Ascending aorta (tissue), 2 donors: ENCODE results near the gene CERS4. TPM values are rescaled to one million over a fixed set of nuclear protein-coding genes. Genes with fewer than 3 reads are reported as not detected.
"Not testable (repeated sequence)": the region's sequence is repeated elsewhere in the genome, so short reads cannot be mapped to it uniquely, and the experiment has no call there.

Experiments
- DNase-seq, 2 donors: peaks; one replicate each; pipeline ENCODE4 v3.0.0-alpha.2; 2019; ENCODE audit warnings: low spot score in 2 of 2
- H3K27ac ChIP-seq, 2 donors: fragments of 200-600 bp; sonication (generic); one replicate each; pipeline ENCODE4 v1.5.1; 2016 to 2017; ENCODE audit warnings: mild to moderate bottlenecking in 1 of 2
- H3K27me3 ChIP-seq: fragments of 200-600 bp; sonication (generic); one replicate; pipeline ENCODE4 v1.5.1; 2017
- H3K36me3 ChIP-seq, 2 donors: fragments of 200-600 bp; sonication (generic); one replicate each; pipeline ENCODE4 v1.5.1; 2016
- H3K4me1 ChIP-seq, 2 donors: fragments of 200-600 bp; sonication (generic); one replicate each; pipeline ENCODE4 v1.5.1; 2016 to 2017; ENCODE audit warnings: mild to moderate bottlenecking in 1 of 2
- H3K4me3 ChIP-seq, 2 donors: fragments of 200-600 bp; sonication (generic); one replicate each; pipeline ENCODE4 v1.5.1; 2016 to 2017; ENCODE audit warnings: mild to moderate bottlenecking in 1 of 2
- H3K9me3 ChIP-seq, 2 donors: fragments of 200-600 bp; sonication (generic); one replicate each; pipeline ENCODE4 v1.5.1; 2016
- CTCF ChIP-seq, 3 experiments: fragments of 200-600 bp in 2 of 3; fragments of 450-650 bp in 1 of 3; sonication (generic) in 2 of 3; IDR thresholded peaks; one replicate each; pipeline ENCODE4 v1.5.1; 2016 to 2019; ENCODE audit warnings: antibody characterized with exemption in 3 of 3, mild to moderate bottlenecking in 1 of 3, moderate library complexity in 1 of 3
- intact Hi-C: fragments of 100-400 bp; cut with DNase I; formaldehyde crosslinking; loops from one replicate; pipeline ENCODE4 v1.15.1; 2023
- total RNA-seq: library from RNA; depleted of rRNA; stranded (reverse); fragments of >200 nt; gene quantifications from one replicate; pipeline ENCODE4 v1.1.0, GENCODE V29; 2016

Gene CERS4
- total RNA-seq, 1 donor from 2014 or later, result 20.2 TPM

- Histone ChIP-seq H3K27ac (no peak overlapping the region), H3K27me3 (no peaks in the 10 kb centered on the region), H3K36me3 (no peaks in the 10 kb centered on the region), H3K9me3 (no peaks in the 10 kb centered on the region), H3K4me1 (no peaks in the 10 kb centered on the region), H3K4me3 (peak overlapping the region in 1 of 2 donors; percentile 9)
- TF ChIP-seq CTCF (IDR thresholded peaks at IDR 0.05), result no peak
- intact Hi-C loops, result no loop called here
- no peak for DNase-seq
Measured at GRCh38 chr19:8194528-8195267, 14.5 kb upstream of the CERS4 start.

GRCh38 chr19:8196271-8196927 is 12.8 kb upstream of the CERS4 start:
- no peak for DNase-seq
- no peaks in the 10 kb centered on the region for H3K27me3 ChIP-seq
- H3K4me1 ChIP-seq, result no peaks in the 10 kb centered on the region
- no peaks in the 10 kb centered on the region for H3K36me3 ChIP-seq
- H3K4me3 ChIP-seq, result no peak overlapping the region
- intact Hi-C loops, result no loop called here
- TF ChIP-seq CTCF (IDR thresholded peaks at IDR 0.05), result no peak
- no peak overlapping the region for H3K27ac ChIP-seq
- H3K9me3 ChIP-seq, result no peaks in the 10 kb centered on the region

- H3K27ac ChIP-seq, H3K4me3 ChIP-seq, H3K9me3 ChIP-seq, H3K36me3 ChIP-seq, H3K27me3 ChIP-seq, DNase-seq, H3K4me1 ChIP-seq, intact Hi-C loops: not testable (repeated sequence)
Measured at GRCh38 chr19:8203288-8204120, 5.7 kb upstream of the CERS4 start.

- H3K36me3 ChIP-seq, result no peaks in the 10 kb centered on the region
- no peak for TF ChIP-seq CTCF (IDR thresholded peaks at IDR 0.05)
- intact Hi-C loops, result loop anchor here (5.0 kb wide), 1 partner anchor 47 kb away; no protein-coding TSS in a partner anchor
- no peak for DNase-seq
- no peaks in the 10 kb centered on the region for H3K27me3 ChIP-seq
- no peak overlapping the region for H3K4me3 ChIP-seq
- H3K4me1 ChIP-seq, result peaks cover 0 to 4% of the 10 kb centered on the region in 2 donors
- no peak overlapping the region for H3K27ac ChIP-seq
- no peaks in the 10 kb centered on the region for H3K9me3 ChIP-seq
Measured at GRCh38 chr19:8204961-8205360, 4.2 kb upstream of the CERS4 start.

- no peak for DNase-seq
- Histone ChIP-seq H3K9me3 (no peaks in the 10 kb centered on the region), H3K36me3 (no peaks in the 10 kb centered on the region), H3K4me3 (no peak overlapping the region), H3K27me3 (no peaks in the 10 kb centered on the region), H3K27ac (no peak overlapping the region), H3K4me1 (peaks cover 0 to 7% of the 10 kb centered on the region in 2 donors)
- intact Hi-C loops, result loop anchor here (5.0 kb wide), 1 partner anchor 46 kb away; no protein-coding TSS in a partner anchor
- TF ChIP-seq CTCF (IDR thresholded peaks at IDR 0.05), result no peak
Measured at GRCh38 chr19:8206147-8207087, 2.8 kb upstream of the CERS4 start.

GRCh38 chr19:8207326-8207725 is 1.8 kb upstream of the CERS4 start:
- not testable (repeated sequence) for H3K36me3 ChIP-seq, H3K27ac ChIP-seq, H3K4me1 ChIP-seq, H3K9me3 ChIP-seq, DNase-seq, H3K27me3 ChIP-seq, H3K4me3 ChIP-seq
- intact Hi-C loops, result loop anchor here (5.0 kb wide), 1 partner anchor 45 kb away; no protein-coding TSS in a partner anchor
